ENCODE measurements around the gene ESYT2.

Gene ESYT2

DNA sequence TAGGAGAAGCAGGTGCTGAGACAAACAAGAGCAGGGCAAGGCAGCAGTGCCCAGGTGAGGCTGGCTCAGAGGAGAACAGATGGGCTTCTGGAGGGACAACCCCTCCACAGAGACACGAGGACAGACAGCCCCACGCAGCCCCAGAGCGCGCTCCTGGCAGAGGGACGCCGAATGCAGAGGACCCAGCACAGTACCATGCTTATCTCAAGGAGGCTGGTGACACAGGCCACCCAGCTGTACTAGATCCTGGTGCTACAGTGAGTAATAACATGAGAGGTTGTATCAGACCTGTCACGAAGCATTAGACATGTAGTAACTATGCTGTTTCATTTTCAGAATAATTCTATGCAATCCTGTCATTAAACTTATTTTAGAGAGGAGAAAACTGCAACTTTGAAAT, 64.3 kb downstream of the ESYT2 start:
- no peak for DNase-seq

DNA sequence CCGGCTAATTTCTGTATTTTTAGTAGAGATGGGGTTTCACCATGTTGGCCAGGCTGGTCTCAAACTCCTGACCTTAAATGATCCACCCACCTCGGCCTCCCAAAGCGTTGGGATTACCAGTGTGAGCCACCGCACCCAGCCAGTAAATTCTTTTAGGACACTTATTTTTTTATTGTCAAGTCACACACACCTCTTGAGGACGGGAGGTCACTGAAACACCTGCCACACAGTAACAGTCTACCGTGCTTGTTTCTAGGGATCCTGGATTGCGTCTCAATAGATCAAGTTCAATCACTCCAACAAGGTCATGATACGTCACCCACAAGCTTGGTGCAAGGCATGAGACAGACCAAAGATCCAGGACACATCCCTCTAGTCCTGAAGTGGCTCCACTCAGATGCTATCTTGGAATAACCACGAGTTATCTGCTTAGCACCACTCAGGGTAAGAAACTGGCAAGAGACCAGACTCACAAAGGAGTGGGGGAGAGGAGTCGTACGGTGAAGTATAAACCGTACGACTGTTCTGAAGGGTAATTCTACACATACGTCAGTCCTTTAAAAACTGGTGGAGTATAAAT, 65.8 kb downstream of the ESYT2 start:
- no peak for DNase-seq

DNA sequence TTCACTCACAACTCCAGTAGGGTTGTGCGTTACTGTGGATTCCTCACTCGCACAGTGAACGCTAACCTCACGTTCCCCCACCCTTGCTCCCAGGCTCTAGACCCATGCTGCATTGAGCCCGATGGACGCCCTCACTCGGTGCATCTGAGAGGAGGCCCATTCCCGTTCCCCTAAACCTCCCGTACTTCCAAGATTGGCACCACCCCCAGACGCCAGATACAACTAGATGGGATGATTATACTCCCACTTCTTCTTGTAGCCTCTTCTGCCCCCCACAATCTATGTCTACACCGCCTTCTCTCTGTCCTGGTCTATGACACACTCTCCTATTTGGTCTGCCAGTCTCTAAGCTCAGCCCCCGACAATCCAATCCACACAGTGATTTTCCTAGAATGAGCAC, 67.4 kb downstream of the ESYT2 start:
- DNase-seq, result no peak

DNA sequence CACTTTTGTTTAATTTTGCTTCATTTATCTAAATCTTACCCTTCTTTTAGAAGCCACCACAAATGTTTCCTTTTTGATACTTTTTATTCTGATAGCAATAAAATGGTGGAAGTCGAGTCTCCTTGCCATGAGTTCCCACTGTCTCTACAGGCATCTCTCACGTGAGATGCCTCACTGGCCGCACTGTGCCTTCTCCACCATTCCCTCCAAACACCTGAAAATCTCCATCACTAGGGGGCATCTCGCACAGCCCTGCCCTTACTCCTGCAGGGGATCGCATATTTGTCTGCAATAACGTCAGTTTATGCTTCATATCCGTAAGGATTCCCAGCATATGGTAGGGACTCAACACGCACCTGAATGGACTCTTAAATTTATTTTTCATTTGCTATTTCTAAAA, 68.4 kb downstream of the ESYT2 start:
- no peak for DNase-seq

DNA sequence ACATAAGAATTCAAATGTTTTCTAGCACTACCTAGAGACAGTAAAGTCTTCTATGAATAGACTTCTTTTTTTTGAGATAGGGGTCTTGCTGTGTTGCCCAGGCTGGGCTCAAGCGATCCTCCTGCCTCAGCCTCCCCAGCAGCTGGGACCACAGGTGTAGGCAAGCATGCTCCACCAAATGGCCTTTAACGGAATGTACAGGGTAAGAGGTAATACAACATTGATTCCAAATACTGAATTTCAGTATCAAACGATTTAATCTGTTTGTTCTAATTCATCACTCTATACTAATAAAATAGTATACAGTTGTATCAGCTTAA, 68.9 kb downstream of the ESYT2 start:
- DNase-seq, result no peak

DNA sequence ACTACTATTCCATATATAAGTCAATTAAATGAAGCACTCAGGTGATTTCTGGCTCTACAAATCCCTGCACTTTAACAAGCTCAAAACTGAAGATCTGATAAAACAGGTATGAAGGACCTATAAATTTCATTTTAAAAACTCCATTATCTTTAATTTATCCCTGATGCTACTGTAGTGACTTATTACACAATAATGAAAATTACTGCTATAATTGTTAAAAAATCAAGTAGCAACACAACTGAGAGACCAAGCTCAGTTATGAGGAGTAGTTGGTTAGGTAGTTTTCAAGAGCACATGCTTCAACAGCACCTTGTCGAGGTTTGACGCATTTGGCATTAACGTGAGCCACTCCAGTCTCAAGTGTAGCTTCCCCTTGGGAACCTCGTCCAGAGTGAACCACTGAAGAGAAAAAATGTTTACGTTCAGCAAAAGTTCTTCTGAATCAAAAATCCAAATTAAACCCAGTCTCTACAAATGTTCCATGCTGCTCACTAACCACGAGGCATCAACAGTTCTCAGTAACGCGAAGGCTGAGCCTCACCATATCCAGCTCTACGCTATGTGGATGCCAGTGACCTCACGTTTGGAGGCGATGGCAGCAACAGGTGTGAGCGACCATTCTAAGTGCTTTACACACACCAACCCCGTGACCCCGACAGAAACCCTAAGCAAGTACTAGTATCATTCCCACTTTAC, 69.4 kb downstream of the ESYT2 start:
- no peak for DNase-seq

DNA sequence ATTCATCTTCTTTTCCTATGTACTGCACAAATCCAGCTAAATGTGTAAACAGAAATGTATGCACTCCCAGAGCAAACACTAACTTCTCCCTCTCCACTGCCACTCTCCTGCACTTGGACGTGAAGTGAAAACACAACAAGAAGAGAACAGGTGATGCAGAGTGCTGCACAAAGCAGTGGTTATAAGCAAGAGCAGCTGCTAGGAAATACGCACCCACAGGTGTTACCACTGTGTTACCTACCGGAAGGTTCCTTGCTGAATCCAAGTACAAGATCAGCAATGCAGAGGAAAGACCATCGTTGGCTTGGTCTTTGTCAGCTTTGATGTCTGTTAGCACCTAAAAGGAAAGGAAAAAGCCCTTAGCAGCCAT, 70.1 kb downstream of the ESYT2 start:
- no peak for DNase-seq

DNA sequence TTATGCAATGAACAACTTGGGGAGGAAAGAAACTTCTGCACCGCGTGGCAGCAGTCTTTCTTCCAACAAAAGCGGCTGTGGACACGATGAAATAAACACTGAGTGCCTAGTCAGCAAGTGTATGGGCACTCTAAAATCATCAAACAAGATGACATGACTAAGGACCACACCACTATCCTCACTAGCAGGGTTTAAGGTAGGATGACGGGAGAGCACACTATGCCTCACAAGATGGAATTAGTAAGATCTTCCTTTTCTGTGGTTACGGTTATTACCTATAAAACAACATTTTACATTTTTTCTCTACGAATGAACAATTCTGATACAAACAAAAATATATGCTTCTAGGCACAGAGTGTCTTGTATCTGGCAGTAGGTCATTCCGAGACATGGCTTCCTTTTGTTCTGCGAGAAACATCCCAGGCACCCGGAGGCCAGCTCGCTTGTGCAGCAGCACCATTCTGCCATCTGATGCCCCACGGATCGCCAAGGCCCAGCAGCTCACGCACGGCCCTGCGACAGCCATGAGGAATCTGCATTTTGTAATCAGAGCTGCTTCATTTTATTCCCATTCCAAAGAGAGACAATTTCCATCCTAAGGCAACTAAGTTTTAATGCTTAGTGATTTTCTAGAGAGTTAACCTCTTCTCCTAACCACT, 70.6 kb downstream of the ESYT2 start:
- DNase-seq, result no peak

DNA sequence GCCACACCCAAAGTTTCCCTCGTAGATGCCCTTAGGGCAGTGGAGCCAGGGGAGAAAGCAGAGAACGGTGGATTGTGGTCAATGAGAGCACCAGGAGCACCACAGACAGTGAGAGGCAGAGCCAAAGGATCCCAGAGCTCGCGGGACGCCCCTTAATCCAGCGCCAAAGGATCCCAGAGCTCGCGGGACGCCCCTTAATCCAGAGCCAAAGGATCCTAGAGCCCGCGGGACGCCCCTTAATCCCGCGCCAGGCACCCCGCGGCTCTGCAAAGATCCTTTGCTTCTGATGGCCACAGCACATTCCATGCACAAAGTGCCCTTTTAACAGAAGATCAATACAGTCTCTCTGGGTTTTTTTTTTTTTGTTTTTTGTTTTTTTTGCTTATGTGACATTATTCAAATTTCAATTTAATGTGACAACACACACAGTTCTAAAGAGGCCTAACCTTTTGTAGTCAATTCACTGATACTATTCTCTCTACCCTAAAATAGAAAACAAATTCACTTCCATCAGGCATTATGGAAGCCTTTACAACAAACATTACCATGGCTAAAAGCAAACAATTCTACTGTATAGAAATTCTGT, 71.8 kb downstream of the ESYT2 start:
- no peak for DNase-seq

DNA sequence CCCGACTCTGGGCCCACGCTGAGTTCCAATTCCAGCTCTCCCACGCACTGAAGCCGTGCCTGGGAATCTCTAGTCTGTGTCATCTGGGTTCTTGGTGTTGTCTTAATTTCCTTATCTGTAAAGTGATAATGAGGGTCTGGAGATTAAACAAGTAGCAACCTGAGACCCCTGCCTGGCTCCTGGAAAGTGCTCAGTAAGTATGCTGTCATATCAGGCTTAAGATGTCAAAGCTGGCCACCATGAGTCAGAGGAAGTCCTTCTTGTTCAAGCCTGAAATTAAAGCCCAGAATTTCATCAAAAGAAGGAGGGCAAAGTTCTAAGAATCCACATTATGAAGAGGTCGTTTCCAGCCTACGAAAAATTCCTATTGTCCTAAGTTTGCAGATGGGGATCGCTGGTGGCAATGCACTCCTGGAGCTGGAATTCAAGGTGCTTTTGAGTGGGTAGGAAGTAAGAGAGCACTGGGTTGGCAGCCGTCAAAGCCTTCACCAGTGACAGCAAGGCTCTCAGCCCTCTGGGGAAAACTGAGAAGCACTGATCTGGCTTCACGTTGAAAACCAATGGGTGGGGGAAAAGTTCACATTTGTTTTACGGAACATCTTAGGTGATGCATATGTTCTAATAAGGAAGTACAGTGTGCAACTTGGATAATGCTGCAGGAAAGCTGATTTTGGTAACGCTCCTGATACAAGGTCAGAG, 74.4 kb downstream of the ESYT2 start:
- no peak for DNase-seq

DNA sequence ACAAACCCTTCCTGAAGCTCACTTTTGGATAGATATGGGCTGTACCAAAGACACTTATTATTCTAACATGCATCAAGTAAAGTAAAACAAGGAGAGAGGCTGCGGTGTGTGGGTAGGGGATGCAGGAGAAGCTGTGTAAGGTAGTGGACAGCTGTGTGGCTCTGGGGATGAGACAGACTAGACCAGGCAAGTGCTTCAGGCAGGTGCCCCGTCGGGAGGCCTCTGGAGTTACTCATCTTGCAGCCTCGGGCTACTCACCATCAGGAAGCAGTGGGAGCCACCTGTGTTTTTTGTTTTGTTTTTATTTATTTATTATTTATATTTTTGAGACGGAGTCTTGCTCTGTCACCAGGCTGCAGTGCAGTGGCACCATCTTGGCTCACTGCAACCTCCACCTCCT, 75.4 kb downstream of the ESYT2 start:
- no peak for DNase-seq

DNA sequence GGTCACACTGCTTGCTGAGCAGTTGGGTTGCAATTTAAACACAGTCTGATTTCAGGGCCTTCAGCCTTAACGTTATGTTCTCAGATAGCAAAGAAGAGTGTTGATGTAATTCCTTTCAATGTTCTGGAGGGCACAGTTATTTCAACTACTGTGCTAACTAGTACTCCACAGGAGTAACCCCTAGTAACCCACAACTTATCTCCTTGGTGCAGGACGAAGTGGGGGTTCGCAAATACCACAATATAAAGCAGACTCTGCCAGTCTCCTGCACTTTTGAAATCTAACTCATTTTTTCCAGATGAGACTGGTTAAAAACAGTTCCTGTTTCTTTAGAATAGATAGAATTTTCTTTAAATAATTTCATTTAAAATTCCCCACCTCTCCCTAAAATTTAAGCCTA, 77.6 kb downstream of the ESYT2 start:
- no peak for DNase-seq

DNA sequence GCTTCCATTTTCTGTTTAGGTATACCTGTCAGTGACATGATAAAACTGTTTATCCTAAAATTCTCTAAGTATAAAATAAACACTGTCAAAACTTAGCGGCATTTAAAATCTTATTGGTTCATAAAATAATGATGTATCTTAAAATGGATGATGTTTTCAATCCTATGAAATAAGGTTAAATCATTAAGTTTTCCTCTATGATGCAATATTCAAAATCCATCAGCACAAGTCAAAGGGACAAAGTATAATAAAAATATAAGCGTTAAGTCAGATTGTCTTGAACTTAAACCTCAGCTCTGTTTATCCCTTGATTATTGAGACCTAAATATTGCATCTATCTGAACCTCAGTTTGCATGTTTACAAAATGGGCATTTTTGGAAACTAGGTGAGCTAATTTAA, 78.1 kb downstream of the ESYT2 start:
- no peak for DNase-seq

DNA sequence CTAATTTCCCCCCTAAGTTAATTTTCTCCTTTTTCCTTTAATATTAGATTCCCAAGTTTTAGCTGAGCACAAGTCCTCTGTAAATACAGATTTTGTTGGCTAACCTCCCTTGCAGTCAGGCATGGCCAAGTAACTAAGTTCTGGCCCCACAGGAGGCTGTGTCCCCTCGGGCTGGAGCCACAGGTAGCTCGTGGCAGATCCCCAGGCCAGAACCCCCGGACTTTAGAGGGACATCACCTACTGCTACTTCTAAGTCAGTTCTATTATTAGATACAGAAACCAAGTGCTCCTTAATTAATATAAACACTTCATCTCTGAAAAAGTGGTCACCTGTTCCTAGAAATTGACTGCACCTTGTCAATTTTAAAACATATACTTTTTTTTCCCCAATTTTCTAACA, 78.6 kb downstream of the ESYT2 start:
- no peak for DNase-seq

DNA sequence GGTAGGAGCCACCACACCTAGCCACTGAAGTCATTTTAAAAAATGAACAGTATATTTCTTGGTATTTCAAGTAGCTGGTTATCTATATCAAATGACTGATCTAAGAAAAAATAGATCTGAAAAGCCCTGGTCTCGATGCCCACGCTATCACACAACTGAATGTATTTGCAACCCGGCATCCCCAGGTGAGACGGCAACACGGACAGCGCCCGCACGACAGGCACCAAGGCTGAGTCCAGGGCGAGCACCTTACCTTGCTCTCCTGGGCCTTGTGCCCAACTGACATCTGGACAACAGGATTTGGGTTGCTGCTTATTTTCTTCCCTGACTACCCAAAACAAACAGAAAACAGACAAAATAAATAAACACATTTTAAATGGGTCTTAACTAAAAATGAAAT, 79.9 kb downstream of the ESYT2 start:
- DNase-seq, result no peak

DNA sequence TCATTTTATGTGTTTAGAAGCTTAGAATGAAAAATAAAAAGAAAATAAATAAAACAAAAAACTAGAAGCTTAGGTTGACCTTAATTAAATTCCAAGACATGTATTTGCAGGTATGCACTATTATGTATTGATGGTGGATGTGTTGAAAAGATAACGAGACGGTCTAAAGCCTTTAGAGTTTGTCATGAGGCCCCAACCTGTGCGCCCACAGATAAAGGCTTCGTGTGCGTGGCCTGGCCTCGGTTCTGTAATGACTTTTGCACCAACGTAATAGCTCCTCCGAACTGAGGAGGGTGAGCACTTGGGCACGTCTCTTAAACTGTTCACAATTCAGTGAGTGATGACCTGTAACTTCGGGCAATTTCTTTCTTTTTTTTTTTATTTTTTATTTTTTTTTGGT, 81.0 kb downstream of the ESYT2 start:
- DNase-seq, result no peak

DNA sequence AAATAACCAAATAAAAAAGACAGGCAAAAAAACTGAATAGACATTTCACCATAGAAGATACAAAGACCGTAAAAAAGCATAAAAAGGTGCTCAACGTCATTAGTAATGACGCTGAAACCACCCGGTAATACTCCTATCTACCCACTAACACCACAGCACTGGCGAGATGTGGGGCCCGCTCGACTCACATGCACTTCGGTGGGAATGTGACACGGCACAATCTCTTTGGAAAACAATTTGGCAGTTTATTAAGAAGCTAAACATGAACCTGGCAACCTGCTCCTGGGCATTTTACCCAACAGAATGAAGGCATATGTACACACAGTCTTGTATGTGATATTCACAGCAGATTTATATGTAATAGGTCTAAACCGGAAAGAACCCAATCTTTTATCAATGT, 81.9 kb downstream of the ESYT2 start:
- no peak for DNase-seq

DNA sequence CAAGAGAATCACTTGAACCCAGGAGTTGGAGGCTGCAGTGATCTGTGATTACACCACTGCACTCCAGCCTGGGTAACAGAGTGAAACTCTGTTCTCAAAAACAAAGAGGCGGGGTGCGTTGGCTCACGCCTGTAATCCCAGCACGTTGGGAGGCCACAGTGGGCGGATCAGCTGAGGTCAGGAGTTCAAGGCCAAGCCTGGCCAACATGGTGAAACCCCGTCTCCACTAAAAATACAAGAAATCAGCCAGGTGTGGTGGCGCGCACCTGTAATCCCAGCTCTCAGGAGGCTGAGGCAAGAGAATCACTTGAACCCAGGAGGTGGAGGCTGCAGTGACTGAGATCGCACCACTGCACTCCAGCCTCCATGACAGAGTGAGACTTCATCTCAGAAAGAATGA, 82.4 kb downstream of the ESYT2 start:
- no peak for DNase-seq

DNA sequence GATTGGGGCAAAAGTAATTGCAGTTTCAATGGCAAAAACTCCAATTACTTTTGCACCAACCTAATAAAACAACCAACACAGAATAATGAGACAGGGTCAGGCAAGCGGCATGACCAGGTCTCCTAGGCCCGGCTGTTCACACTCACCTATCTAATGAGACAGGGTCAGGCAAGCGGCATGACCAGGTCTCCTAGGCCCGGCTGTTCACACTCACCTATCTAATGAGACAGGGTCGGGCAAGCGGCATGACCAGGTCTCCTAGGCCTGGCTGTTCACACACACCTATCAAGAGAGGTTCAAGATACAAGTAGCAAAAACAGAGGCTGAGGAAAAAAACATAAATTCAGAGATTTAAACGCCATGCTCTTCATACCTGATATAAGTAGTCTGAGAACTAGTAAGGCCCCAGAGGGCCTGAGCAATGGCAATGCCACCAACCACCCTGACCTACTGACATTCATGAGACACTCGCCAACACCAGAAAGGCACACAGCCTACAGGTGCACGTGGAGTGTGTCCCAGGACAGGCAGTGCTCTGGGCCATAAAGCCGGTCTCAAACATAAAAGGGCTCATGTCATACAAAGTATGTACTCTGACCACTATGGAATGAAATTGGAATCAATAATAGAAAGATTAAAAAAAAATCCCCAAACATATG, 84.1 kb downstream of the ESYT2 start:
- no peak for DNase-seq

DNA sequence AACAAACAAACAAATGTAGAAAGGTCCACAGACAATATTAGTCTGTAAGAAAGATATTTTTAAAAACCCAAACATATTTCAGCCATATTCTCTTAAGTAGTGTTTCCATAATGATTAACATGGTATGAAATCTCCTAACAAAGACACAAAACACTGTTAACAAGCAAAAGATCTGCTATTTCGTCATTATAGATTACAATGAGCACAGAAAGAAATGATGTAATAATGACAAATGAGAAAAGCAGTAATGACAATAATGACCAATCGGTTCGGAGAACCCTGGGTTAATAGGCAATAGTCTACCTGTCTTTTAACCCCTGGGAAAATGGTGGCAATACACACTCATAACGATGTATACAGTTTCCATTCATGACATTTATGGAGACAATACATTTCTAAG, 85.2 kb downstream of the ESYT2 start:
- no peak for DNase-seq

DNA sequence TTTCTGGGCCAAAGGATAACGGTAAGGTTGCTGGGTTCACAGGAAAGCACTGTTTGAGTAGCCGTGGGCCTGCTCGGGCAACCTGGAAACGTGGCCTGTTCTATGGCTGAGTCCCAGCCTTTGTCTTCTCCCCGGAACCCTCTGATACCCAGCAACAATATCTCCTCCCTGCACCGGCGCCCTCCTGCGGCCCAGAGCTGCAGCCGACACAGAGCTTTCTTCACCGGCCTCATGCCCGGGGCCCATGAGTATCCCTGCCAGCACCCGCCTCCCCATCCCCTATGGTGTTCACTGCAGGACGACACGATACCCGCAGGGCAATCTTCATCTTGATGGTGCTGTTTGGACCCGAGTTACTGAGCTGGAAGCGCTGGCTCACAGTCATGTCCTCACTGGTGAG, 86.1 kb downstream of the ESYT2 start:
- DNase-seq, result no peak

DNA sequence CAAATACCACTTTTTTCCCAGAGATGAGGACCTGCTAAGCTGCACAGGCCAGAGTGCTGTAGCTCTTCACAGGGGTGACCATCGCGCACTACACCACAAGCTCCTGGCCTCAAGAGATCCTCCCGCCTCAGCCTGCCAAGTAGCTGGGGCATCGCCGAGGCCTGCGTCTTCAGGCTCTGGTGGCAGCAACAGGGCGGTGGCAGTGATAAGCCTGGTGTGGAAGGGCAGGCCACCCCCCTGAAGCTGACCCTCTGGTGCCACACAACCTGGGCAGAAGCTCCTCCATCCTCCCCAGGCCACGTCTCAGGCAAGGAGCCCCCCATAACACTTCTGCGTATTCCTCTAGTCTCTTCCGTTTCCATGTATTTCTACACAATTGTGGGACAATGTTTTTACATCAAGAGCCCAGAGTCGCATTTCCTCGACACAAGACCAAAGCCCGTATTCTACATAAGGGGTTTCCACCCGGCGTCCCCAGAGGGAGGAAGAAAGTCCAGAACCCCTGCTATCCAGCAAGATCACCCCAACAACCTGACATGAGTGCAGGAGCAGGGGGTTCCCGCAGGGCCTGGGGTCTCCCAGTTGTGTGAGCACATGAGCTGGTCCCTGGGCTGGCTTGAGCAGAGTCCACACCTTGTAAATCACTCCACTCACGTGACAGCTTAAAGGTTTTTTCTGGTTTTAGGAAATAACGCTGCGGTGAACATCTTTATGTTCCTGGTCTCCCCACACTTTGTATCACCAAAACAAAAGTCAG, 87.1 kb downstream of the ESYT2 start:
- no peak for DNase-seq

DNA sequence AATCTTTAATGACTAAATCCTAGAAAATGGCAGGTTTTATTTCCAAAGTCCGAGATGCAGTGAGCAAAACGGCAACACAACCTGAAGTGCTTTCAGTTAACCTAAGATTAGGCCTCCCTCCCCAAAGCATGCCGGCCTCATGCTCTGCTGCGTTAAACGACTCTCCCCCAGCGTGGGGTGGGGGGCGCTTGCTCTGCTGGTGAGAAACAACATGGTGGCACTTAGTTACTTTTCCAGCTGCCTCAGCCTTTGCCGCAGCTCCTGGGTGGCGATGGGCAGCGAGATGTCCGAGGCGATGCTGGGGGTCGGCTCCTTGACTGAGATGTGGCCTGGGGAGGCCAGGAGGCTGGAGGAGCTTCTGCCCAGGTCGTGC, 88.0 kb downstream of the ESYT2 start:
- DNase-seq, result no peak
